Neural cell (in vitro differentiated cells): ENCODE data around the gene AREG. TPM values are rescaled to one million over a fixed set of nuclear protein-coding genes. Genes with fewer than 3 reads are reported as not detected.

Source experiments
- H2AFZ ChIP-seq: fragments of 200-600, 300-800 bp; sonication (generic), shearing (Covaris generic); 2 replicates; pipeline ENCODE4 v1.6.0; 2014; ENCODE audit warnings: low read depth, mild to moderate bottlenecking, antibody characterized with exemption, low read length, moderate library complexity
- H3F3A ChIP-seq: fragments of 200-600 bp; shearing (Covaris generic); 2 replicates; pipeline ENCODE4 v1.6.1; 2016; ENCODE audit warnings: mild to moderate bottlenecking, moderate library complexity, mixed read lengths, antibody characterized with exemption, low read length; ENCODE audit not compliant: insufficient read depth, poor library complexity, severe bottlenecking
- H3K27ac ChIP-seq: fragments of 200-600, 300-800 bp; sonication (generic), shearing (Covaris generic); 2 replicates; pipeline ENCODE4 v1.5.1; 2014; ENCODE audit warnings: mild to moderate bottlenecking, low read length, moderate library complexity
- H3K27me3 ChIP-seq: fragments of 300-800, 200-600 bp; sonication (generic), shearing (Covaris generic); 2 replicates; pipeline ENCODE4 v1.6.0; 2014; ENCODE audit warnings: mild to moderate bottlenecking, low read depth, low read length, moderate library complexity; ENCODE audit not compliant: insufficient read depth
- H3K36me3 ChIP-seq: fragments of 300-800, 200-600 bp; sonication (generic), shearing (Covaris generic); 2 replicates; pipeline ENCODE4 v1.5.1; 2014; ENCODE audit warnings: mild to moderate bottlenecking, antibody characterized with exemption, low read length, moderate library complexity; ENCODE audit not compliant: insufficient read depth
- H3K4me2 ChIP-seq: fragments of 300-800, 200-600 bp; sonication (generic), shearing (Covaris generic); 2 replicates; pipeline ENCODE4 v1.6.0; 2014; ENCODE audit warnings: mild to moderate bottlenecking, low read length
- H3K4me3 ChIP-seq: fragments of 300-800, 200-600 bp; sonication (generic), shearing (Covaris generic); 2 replicates; pipeline ENCODE4 v1.5.1; 2014; ENCODE audit warnings: mild to moderate bottlenecking, low read length, moderate library complexity
- H3K79me2 ChIP-seq: fragments of 200-600 bp; shearing (Covaris generic); replicated peaks from 2 replicates; pipeline ENCODE4 v1.6.0; 2014; ENCODE audit warnings: mild to moderate bottlenecking, low read length, moderate library complexity; ENCODE audit not compliant: insufficient read depth
- H3K9ac ChIP-seq: fragments of 300-800, 200-600 bp; sonication (generic), shearing (Covaris generic); 2 replicates; pipeline ENCODE4 v1.6.1; 2016; ENCODE audit warnings: mild to moderate bottlenecking, low read length, mixed read lengths
- H3K9me2 ChIP-seq: fragments of 200-600 bp; shearing (Covaris generic); 2 replicates; pipeline ENCODE4 v1.6.1; 2016; ENCODE audit warnings: mild to moderate bottlenecking, low read length, mixed read lengths; ENCODE audit not compliant: insufficient read depth
- H3K9me3 ChIP-seq: fragments of 200-600, 300-800 bp; sonication (generic), shearing (Covaris generic); 2 replicates; pipeline ENCODE4 v1.6.1; 2016; ENCODE audit warnings: mild to moderate bottlenecking, mixed run types, low read length, moderate library complexity, mixed read lengths
- H4K20me1 ChIP-seq: fragments of 200-600 bp; shearing (Covaris generic); 2 replicates; pipeline ENCODE4 v1.6.1; 2016; ENCODE audit warnings: mild to moderate bottlenecking, mixed run types; ENCODE audit not compliant: insufficient read depth
- EP300 ChIP-seq: fragments of 450-650 bp; conservative IDR thresholded peaks from 2 replicates; pipeline ENCODE4 v1.6.1; 2014; ENCODE audit warnings: antibody characterized with exemption, mild to moderate bottlenecking, moderate library complexity; ENCODE audit not compliant: poor library complexity, severe bottlenecking
- EZH2 ChIP-seq: fragments of 200-600, 300-800 bp; shearing (Covaris generic), sonication (generic); IDR thresholded peaks from 2 replicates; pipeline ENCODE4 v1.6.1; 2014; ENCODE audit warnings: antibody characterized with exemption, low read length, borderline replicate concordance, mild to moderate bottlenecking; ENCODE audit not compliant: insufficient read depth, poor library complexity, severe bottlenecking
- MXI1 ChIP-seq: fragments of 450-650 bp; conservative IDR thresholded peaks from 2 replicates; pipeline ENCODE4 v1.6.1; 2014; ENCODE audit warnings: antibody characterized with exemption, mild to moderate bottlenecking; ENCODE audit not compliant: poor library complexity, severe bottlenecking
- POLR2AphosphoS5 ChIP-seq: IDR thresholded peaks from 2 replicates; pipeline ENCODE4 v1.6.1; 2012
- RAD21 ChIP-seq: fragments of 450-650 bp; conservative IDR thresholded peaks from 2 replicates; pipeline ENCODE4 v1.6.1; 2014; ENCODE audit warnings: antibody characterized with exemption, mild to moderate bottlenecking, moderate library complexity
- SMC3 ChIP-seq: fragments of 450-650 bp; conservative IDR thresholded peaks from 2 replicates; pipeline ENCODE4 v1.6.1; 2014; ENCODE audit warnings: antibody characterized with exemption, mild to moderate bottlenecking, moderate library complexity; ENCODE audit not compliant: poor library complexity
- TAF1 ChIP-seq: IDR thresholded peaks from 2 replicates; pipeline ENCODE4 v1.6.1; 2012; ENCODE audit warnings: low read depth
- polyA plus RNA-seq: library from polyadenylated mRNA; depleted of rRNA; stranded (reverse); fragments of >200 nt; gene quantifications from 2 replicates; pipeline ENCODE4 v1.2.3, GENCODE V29; 2014
- TF ChIP-seq, protein P1 (sequence below): IDR thresholded peaks from 2 replicates; pipeline ENCODE4 v1.6.1; 2012; ENCODE audit warnings: borderline replicate concordance
- TF ChIP-seq, protein P2 (sequence below): fragments of 450-650 bp; IDR thresholded peaks from 2 replicates; pipeline ENCODE4 v1.5.1; 2014; ENCODE audit warnings: antibody characterized with exemption, mild to moderate bottlenecking, moderate library complexity; ENCODE audit not compliant: poor library complexity, severe bottlenecking

AREG gene
- polyA plus RNA-seq, 1 donor from 2014 or later, result not detected

DNA sequence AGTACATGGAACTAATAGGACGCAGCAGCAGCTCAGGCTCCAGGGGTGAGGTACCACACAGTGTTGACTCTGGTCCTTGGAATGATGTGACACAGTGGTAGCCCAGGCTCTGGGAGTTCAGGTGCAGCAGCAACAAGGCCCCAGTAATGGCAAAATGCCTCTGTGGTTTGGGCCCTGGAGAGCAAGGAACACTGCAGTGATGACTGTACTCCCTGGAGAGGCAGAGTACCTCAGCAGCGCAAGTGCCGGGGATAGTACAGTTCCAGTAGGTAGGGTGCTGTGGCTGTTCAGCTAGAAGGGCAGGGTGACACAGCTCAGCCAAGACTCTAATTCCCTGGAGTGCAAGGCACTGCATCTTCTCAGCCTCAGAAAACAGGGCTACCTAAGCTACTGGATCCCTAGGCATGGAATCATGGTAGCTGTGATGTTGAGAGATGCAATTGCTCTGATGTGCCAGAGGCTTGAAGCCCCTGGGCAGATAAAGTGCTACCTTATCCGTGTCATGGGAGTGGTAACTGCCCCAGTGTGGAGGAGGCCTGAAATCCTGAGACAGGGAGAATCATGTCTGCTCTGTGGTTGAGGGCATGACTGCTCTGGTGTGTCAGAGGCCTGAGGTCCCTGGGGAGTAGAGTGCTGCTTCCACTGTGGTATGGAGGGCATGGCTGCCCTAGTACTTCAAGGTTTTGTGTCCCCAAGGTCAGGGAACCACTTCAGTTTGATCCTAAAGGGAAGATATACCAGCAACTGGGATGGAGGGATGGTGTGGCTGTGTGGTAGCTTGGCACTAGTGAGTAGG lies 55.2 kb downstream of the AREG start:
- Histone ChIP-seq H3K4me3 (no peak overlapping the region), H3K9me2 (no peaks in the 10 kb centered on the region), H4K20me1 (no peaks in the 10 kb centered on the region), H3K36me3 (no peaks in the 10 kb centered on the region), H3K27ac (no peak overlapping the region), H3K27me3 (no peaks in the 10 kb centered on the region), H3K9me3 (no peaks in the 10 kb centered on the region), H3K79me2 (no peaks in the 10 kb centered on the region), H3K4me2 (no peak overlapping the region), H3K9ac (no peak overlapping the region), H3F3A (no peaks in the 10 kb centered on the region), H2AFZ (no peak overlapping the region)
- no peak for TF ChIP-seq POLR2AphosphoS5
- TF ChIP-seq TAF1, result no peak
- TF ChIP-seq RAD21, result no peak
- TF ChIP-seq, protein P1, sequence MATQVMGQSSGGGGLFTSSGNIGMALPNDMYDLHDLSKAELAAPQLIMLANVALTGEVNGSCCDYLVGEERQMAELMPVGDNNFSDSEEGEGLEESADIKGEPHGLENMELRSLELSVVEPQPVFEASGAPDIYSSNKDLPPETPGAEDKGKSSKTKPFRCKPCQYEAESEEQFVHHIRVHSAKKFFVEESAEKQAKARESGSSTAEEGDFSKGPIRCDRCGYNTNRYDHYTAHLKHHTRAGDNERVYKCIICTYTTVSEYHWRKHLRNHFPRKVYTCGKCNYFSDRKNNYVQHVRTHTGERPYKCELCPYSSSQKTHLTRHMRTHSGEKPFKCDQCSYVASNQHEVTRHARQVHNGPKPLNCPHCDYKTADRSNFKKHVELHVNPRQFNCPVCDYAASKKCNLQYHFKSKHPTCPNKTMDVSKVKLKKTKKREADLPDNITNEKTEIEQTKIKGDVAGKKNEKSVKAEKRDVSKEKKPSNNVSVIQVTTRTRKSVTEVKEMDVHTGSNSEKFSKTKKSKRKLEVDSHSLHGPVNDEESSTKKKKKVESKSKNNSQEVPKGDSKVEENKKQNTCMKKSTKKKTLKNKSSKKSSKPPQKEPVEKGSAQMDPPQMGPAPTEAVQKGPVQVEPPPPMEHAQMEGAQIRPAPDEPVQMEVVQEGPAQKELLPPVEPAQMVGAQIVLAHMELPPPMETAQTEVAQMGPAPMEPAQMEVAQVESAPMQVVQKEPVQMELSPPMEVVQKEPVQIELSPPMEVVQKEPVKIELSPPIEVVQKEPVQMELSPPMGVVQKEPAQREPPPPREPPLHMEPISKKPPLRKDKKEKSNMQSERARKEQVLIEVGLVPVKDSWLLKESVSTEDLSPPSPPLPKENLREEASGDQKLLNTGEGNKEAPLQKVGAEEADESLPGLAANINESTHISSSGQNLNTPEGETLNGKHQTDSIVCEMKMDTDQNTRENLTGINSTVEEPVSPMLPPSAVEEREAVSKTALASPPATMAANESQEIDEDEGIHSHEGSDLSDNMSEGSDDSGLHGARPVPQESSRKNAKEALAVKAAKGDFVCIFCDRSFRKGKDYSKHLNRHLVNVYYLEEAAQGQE, result no peak
- TF ChIP-seq EP300, result no peak
- TF ChIP-seq, protein P2, sequence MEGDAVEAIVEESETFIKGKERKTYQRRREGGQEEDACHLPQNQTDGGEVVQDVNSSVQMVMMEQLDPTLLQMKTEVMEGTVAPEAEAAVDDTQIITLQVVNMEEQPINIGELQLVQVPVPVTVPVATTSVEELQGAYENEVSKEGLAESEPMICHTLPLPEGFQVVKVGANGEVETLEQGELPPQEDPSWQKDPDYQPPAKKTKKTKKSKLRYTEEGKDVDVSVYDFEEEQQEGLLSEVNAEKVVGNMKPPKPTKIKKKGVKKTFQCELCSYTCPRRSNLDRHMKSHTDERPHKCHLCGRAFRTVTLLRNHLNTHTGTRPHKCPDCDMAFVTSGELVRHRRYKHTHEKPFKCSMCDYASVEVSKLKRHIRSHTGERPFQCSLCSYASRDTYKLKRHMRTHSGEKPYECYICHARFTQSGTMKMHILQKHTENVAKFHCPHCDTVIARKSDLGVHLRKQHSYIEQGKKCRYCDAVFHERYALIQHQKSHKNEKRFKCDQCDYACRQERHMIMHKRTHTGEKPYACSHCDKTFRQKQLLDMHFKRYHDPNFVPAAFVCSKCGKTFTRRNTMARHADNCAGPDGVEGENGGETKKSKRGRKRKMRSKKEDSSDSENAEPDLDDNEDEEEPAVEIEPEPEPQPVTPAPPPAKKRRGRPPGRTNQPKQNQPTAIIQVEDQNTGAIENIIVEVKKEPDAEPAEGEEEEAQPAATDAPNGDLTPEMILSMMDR, result no peak
- no peak for TF ChIP-seq EZH2
- no peak for TF ChIP-seq MXI1
- no peak for TF ChIP-seq SMC3

DNA sequence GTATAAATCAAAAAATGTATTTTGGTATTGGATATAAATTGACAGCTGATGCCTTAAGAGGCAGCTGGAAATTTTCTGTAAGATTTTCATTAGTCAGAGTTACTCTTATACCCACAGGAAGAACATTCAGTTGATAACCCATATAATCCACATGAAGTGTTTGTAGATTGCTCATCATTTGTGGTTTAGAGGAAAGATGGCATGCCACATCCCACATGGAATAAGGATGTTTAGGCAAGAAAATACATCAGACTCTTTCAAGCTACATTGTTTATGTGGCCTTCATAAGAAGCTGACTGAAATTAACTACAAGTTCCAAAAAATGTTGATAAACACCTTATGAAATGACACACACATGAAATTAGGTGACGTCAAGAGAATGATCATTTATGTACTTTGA lies 56.6 kb downstream of the AREG start:
- H2AFZ ChIP-seq, result no peak overlapping the region
- no peaks in the 10 kb centered on the region for H3F3A ChIP-seq
- H3K27ac ChIP-seq, result no peak overlapping the region
- H4K20me1 ChIP-seq, result no peaks in the 10 kb centered on the region
- H3K36me3 ChIP-seq, result no peaks in the 10 kb centered on the region
- no peaks in the 10 kb centered on the region for H3K27me3 ChIP-seq
- no peak for TF ChIP-seq RAD21
- TF ChIP-seq MXI1, result no peak
- TF ChIP-seq EP300, result no peak
- TF ChIP-seq, protein P1, result no peak
- no peak for TF ChIP-seq SMC3
- TF ChIP-seq, protein P2, result no peak
- no peak for TF ChIP-seq EZH2
- no peak for TF ChIP-seq POLR2AphosphoS5
- TF ChIP-seq TAF1, result no peak
- no peak overlapping the region for H3K4me3 ChIP-seq
- no peak overlapping the region for H3K9ac ChIP-seq
- H3K4me2 ChIP-seq, result no peak overlapping the region
- H3K9me2 ChIP-seq, result no peaks in the 10 kb centered on the region
- no peaks in the 10 kb centered on the region for H3K9me3 ChIP-seq
- H3K79me2 ChIP-seq, result no peaks in the 10 kb centered on the region
